HAP-1 (cell line): ENCODE measurements around the gene DHX16.

Source experiments
- DNase-seq, 2 experiments: peaks; one replicate each; pipeline ENCODE4 v3.0.0-alpha.2; 2016 to 2020; ENCODE audit warnings: low spot score in 2 of 2
- H3K27me3 ChIP-seq: fragments of 250-450 bp; sonication (Bioruptor Pico); 2 replicates; pipeline ENCODE4 v1.5.1; 2020; ENCODE audit warnings: low read depth, mild to moderate bottlenecking, moderate library complexity
- H3K36me3 ChIP-seq: fragments of 250-450 bp; sonication (Bioruptor Pico); replicated peaks from 2 replicates; pipeline ENCODE4 v1.5.1; 2020; ENCODE audit warnings: mild to moderate bottlenecking
- H3K4me1 ChIP-seq: fragments of 250-450 bp; sonication (Bioruptor Pico); 2 replicates; pipeline ENCODE4 v1.5.1; 2020; ENCODE audit warnings: mild to moderate bottlenecking
- H3K4me3 ChIP-seq: fragments of 250-450 bp; sonication (Bioruptor Pico); 2 replicates; pipeline ENCODE4 v1.5.1; 2020; ENCODE audit warnings: mild to moderate bottlenecking, moderate library complexity
- H3K9me3 ChIP-seq: fragments of 250-450 bp; sonication (Bioruptor Pico); 2 replicates; pipeline ENCODE4 v1.5.1; 2020; ENCODE audit warnings: mild to moderate bottlenecking, moderate library complexity
- in situ Hi-C: fragments of 300-500 bp; cut with MboI; formaldehyde crosslinking; loops from 3 replicates; pipeline ENCODE4 v1.14.3; 2020; ENCODE audit warnings: low sequenced_read_pairs, inconsistent platforms, mixed read lengths

DHX16 gene

GRCh38 chr6:30688569-30688968, 15.8 kb upstream of the DHX16 start:
- in situ Hi-C loops = no loop called here
- no peaks in the 10 kb centered on the region for H3K9me3 ChIP-seq
- H3K27me3 ChIP-seq = no peaks in the 10 kb centered on the region
- no peaks in the 10 kb centered on the region; the same call in 1 of the 2 replicates for H3K36me3 ChIP-seq
- DNase-seq = no peak
- no peak overlapping the region for H3K4me3 ChIP-seq
- H3K4me1 ChIP-seq = peaks cover 33% of the 10 kb centered on the region

- H3K4me1 ChIP-seq = peaks cover 40% of the 10 kb centered on the region
- H3K36me3 ChIP-seq = no peaks in the 10 kb centered on the region; the same call in 1 of the 2 replicates
- no peaks in the 10 kb centered on the region for H3K9me3 ChIP-seq
- H3K27me3 ChIP-seq = no peaks in the 10 kb centered on the region
- peak overlapping the region; percentile 67 for H3K4me3 ChIP-seq
- DNase-seq = no peak
- in situ Hi-C loops = no loop called here
These were observed 15.0 kb upstream of the DHX16 start for GRCh38 chr6:30687659-30688431.

DNA sequence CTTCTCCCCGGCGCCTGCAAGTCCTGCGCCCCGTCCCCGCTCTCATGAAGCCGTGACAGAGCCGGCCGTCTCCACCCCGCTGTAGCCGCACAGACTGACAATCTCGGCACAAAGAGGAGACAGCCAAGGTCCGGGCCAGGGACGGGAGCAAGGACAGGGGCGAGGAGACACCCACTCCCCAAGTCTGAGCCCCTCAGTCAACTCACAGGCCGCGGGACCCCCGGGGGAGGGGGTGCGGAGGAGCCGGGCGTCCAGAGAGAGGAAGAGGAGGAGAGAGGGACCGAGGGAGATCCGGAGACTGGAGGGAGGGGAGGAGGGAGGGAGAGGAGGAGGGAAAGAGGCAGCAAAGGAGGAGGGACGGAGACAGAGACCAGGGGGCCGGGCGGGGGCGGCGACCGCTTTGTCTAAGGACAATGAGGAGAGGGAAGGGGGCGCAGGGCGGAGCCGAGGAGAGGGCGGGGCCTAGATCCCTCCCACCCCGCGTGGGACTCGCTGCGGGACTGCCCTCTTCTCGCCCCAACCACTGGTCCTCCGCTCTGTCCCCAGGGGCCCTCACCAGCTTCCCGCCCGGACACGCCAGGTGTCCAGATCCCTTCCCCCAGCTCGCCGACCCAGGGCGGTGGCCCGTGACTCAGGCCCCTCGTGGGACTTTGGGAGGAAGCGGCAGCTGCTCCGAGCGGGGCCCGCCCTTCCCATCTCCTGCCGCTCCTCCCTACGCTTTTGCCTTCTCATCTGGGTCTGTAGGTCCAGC, 14.3 kb upstream of the DHX16 start:
- no peaks in the 10 kb centered on the region for H3K27me3 ChIP-seq
- in situ Hi-C loops = no loop called here
- H3K4me1 ChIP-seq = peaks cover 46% of the 10 kb centered on the region
- H3K9me3 ChIP-seq = no peaks in the 10 kb centered on the region
- H3K4me3 ChIP-seq = peak overlapping the region; percentile 67
- DNase-seq = peak; percentile 89 to 97
- no peaks in the 10 kb centered on the region; the same call in 1 of the 2 replicates for H3K36me3 ChIP-seq

DNA sequence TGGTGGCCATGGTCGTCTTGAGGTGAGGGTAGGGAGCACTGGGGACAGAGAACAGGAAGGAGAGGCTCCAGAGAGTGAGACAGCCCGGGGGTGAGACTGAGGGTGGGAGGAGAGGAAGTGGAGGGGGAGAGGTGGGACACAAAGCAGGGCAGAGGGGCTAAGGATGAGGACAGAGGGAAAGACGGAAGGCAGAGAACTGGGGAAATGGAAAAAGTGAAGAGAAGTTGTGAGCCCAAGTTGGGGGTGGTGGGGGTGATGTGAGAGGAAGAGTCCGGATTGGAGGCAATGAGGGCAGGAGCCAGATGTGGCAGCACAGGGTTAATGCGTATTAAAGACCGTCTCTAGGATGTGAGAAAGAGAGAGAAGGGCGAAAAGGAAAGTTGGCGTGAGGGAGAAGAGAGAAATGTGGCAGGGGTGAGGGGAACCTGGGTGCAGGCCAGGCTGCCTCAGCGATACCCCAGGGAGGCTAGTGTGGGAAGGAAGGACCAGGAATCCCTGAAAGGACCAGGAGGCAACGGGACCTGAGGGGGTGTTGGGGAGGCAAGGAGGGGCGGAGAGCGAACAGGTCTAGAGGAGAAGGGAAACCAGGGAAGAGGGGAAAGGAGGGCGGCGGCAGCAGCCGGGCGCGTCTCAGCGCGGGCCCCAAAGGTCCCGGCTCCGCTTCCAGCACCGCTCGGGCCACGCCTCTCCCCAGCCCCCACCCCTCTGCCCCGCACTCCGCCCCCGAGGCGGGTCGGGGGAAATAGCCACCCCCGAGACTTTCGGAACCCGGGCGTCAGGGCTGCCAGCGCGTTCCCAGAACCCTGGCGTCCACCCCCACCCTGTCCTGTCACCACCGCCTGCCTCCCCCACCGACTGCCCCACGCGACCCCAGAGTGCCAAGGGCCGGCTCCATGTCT, 13.5 kb upstream of the DHX16 start, which contains the start of gene PPP1R18:
PPP1R18 (minus strand) TSS at position 637 of the 899 bp plus-strand sequence; CDS start at position 10, 627 bp downstream.
- no peaks in the 10 kb centered on the region for H3K9me3 ChIP-seq
- H3K4me3 ChIP-seq = peak within 1 kb of the TSS; percentile 67
- peaks cover 47% of the 10 kb centered on the region for H3K4me1 ChIP-seq
- no peaks in the 10 kb centered on the region for H3K27me3 ChIP-seq
- peak; percentile 49 to 80 for DNase-seq
- H3K36me3 ChIP-seq = no peaks in the 10 kb centered on the region; the same call in 1 of the 2 replicates
- in situ Hi-C loops = no loop called here

GRCh38 chr6:30685157-30686008, 12.6 kb upstream of the DHX16 start:
- Histone ChIP-seq H3K4me3 (peak overlapping the region; percentile 67), H3K27me3 (no peaks in the 10 kb centered on the region), H3K36me3 (peaks cover 3% of the 10 kb centered on the region; the same call in 1 of the 2 replicates), H3K9me3 (no peaks in the 10 kb centered on the region), H3K4me1 (peaks cover 48% of the 10 kb centered on the region)
- DNase-seq = peak in 1 of 2 experiments; percentile 47
- in situ Hi-C loops = no loop called here

GRCh38 chr6:30684386-30685156, 11.8 kb upstream of the DHX16 start:
- Histone ChIP-seq H3K27me3 (no peaks in the 10 kb centered on the region), H3K36me3 (peaks cover 4% of the 10 kb centered on the region; the same call in 1 of the 2 replicates), H3K9me3 (no peaks in the 10 kb centered on the region), H3K4me1 (peaks cover 48% of the 10 kb centered on the region), H3K4me3 (peak overlapping the region; percentile 67)
- in situ Hi-C loops = no loop called here
- peak in 1 of 2 experiments; percentile 66 for DNase-seq

DNA sequence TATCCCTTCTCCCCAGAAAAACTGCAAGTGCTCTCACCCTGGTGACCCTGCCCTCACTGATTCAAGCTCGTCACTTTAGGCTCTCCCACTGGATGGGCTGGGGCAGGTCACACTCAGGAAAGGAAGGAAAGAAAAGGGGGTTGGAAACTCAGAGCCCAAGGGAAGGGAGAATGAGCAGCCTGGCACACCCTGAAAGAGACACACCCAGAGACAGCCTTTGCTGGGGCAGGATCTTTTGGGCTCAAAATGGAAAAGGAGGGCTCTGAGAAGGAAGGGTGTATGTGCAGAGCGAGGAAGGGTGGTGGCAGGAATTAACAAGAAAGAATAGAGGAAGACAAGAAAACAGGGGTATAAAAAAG, 11.2 kb upstream of the DHX16 start:
- DNase-seq = no peak
- H3K9me3 ChIP-seq = no peaks in the 10 kb centered on the region
- in situ Hi-C loops = no loop called here
- H3K4me3 ChIP-seq = peak overlapping the region; percentile 67
- H3K36me3 ChIP-seq = peaks cover 6% of the 10 kb centered on the region
- H3K4me1 ChIP-seq = peaks cover 44% of the 10 kb centered on the region
- no peaks in the 10 kb centered on the region for H3K27me3 ChIP-seq

GRCh38 chr6:30683183-30683979, 10.6 kb upstream of the DHX16 start:
- H3K36me3 ChIP-seq = peaks cover 11% of the 10 kb centered on the region
- in situ Hi-C loops = no loop called here

DNA sequence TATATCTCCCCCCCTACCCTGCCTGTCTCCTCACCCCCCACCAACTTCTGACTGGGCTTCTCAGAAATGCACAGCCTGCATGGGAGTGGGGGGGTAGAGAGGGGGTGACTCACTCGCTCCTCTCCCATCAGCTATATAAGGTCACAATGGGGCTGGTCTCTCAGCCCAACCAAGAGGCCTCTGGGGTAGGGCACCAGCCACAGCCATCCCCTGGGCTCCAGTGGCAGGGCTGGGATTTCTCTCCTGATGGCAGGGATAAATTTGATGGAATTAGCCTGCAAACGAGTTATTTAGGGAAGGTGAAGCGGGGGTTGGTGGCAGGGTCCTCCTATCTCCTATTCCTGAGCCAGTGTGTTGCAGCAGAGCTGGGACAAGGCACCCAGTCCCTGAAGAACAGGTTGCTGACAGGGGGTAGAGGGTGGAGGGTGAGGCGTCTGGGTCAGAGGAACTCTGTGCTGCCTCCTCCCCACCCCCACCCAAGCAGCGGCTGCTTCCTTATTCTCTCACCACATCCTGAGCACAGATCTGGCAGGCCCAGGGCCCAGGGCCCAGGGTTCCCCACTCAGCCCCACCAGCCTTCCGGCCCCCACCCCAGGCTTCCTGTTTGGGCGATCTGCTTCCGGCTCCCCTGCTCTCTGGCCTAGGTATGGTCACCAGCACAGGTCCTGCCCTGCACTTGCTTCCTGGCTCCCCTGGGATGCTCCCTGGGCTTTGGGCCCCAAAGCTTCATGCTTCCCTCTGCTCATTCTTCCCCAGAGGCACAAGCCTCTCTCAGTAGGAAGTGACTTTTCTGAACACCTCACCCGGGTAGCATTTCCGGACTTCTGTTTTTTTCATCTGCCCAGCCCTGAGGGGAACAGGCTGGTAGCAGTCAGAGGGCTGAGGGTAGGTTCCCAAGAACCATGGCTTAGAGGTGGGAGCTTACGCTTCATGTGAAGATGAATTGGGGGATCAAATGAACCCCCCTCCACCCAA, 9.6 kb upstream of the DHX16 start:
- H3K36me3 ChIP-seq = peaks cover 21% of the 10 kb centered on the region
- peak overlapping the region; percentile 67 for H3K4me3 ChIP-seq
- H3K27me3 ChIP-seq = no peaks in the 10 kb centered on the region
- H3K4me1 ChIP-seq = peaks cover 39% of the 10 kb centered on the region
- in situ Hi-C loops = no loop called here
- no peaks in the 10 kb centered on the region for H3K9me3 ChIP-seq
- peak in 1 of 2 experiments; percentile 54 for DNase-seq

More at GRCh38 chr6:30683183-30683979, 10.6 kb upstream of the DHX16 start:
- no peak for DNase-seq
- Histone ChIP-seq H3K4me1 (peaks cover 44% of the 10 kb centered on the region), H3K4me3 (peak overlapping the region; percentile 67), H3K9me3 (no peaks in the 10 kb centered on the region), H3K27me3 (no peaks in the 10 kb centered on the region)

- DNase-seq = no peak
- H3K36me3 ChIP-seq = peaks cover 28% of the 10 kb centered on the region
- no peaks in the 10 kb centered on the region for H3K27me3 ChIP-seq
- in situ Hi-C loops = no loop called here
- H3K9me3 ChIP-seq = no peaks in the 10 kb centered on the region
- H3K4me3 ChIP-seq = no peak overlapping the region
- peaks cover 39% of the 10 kb centered on the region for H3K4me1 ChIP-seq
These were observed 8.9 kb upstream of the DHX16 start for GRCh38 chr6:30681766-30682142.
